HG02759 (cell line): ENCODE results near the gene CAMTA1.

Experiments used
- ATAC-seq: cut with Tn5 transposase; IDR thresholded peaks from one replicate; pipeline ENCODE4 v1.9.1; 2021; ENCODE audit warnings: mild to moderate bottlenecking, moderate library complexity; ENCODE audit not compliant: unreplicated experiment

The CAMTA1 gene

DNA sequence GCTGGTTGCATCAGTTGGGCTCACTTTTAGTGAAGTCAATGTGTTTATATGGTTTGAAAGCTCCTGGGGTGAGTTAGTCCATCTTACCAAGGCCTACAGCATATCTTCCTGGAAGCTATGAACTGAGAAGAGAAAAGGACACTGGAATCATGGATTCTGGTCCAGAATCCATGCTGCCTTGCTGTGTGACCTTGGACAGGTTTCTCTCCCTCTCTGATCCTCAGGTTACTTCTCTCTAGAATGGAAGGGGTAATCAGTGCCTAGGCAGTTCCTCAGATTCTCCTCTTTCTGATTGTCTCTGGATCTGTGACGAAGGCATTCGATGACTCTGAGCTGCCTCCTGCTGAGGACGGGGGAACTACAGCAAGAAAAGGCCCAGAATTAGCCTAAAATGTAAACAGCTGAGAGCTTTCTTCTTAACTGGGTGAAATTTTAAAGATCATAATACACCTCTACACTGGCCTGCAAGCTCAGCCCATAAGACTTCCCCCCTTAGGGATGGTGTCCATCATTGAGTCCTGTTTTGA lies 560.9 kb downstream of the CAMTA1 start:
- ATAC-seq = no peak

GRCh38 chr1:7346600-7347570 lies 561.6 kb downstream of the CAMTA1 start:
- no peak for ATAC-seq

DNA sequence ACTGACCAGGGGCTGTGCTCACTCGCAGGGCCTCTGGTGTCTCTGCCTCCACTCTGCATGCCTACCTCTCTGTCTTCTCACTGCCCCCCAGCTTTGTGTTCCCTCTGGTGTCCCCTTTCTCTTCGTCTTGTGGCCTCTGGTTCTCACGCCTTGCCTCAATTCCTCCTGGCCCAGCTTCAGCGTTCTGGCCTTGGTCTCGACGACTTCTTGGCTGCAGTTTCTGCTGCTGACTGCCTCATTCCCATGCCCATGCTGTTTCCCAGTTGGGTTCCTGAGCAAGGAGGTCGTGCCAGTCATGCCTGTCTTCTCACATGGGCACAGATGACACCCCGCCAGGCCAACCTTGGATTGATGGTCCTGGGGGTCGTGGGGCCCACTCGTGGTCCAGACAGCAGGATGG lies 562.8 kb downstream of the CAMTA1 start:
- ATAC-seq = no peak

- no peak for ATAC-seq
Observed at GRCh38 chr1:7348580-7348979, 563.3 kb downstream of the CAMTA1 start.

- no peak for ATAC-seq
Observed at GRCh38 chr1:7350804-7351203, 565.5 kb downstream of the CAMTA1 start.

DNA sequence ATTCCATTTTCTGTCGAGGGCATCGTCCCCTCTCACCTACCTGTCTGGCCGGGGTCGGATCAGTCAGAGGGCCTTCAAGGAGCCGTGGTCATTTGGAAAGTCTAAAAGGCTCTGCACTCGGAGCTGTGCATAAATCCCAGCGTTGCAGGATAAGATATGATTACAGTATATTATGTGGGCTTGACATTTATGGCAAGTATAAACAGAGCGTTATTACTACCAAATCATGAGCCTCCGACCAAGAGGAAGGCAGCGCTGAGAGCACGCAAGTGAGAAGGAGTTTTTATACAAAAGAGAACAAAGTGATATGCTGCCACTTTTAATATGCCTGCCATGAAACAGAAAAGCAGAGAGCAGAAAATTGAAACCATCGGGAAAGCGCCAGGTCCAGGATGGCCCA lies 566.4 kb downstream of the CAMTA1 start:
- no peak for ATAC-seq

DNA sequence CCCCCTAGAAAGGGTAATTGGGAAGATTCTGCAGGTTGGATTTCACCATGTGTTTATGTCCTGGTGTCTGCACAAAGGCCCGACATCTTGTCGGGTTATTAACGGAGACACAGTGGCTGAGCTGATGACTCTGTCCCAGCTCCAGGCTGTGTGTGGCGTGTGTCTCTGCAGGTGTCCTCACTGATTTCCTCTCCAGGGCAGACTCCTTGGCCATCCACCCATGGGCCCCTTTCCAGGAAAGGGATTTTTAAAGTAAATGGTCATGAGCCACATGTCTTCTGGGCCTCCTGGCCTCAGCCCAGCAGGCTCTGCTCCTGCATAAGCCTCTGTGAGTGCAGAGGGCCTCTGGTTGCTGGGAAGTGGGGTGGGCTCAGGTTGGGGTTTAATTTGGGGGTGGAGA lies 567.1 kb downstream of the CAMTA1 start:
- ATAC-seq = no peak

GRCh38 chr1:7352974-7353373 lies 567.7 kb downstream of the CAMTA1 start:
- ATAC-seq = no peak

- ATAC-seq = no peak
Observed at GRCh38 chr1:7355646-7356045, 570.4 kb downstream of the CAMTA1 start.

GRCh38 chr1:7356079-7356478 lies 570.8 kb downstream of the CAMTA1 start:
- no peak for ATAC-seq

- ATAC-seq = no peak
Observed at GRCh38 chr1:7358425-7358824, 573.2 kb downstream of the CAMTA1 start.

- no peak for ATAC-seq
Observed at GRCh38 chr1:7360526-7360925, 575.3 kb downstream of the CAMTA1 start.

DNA sequence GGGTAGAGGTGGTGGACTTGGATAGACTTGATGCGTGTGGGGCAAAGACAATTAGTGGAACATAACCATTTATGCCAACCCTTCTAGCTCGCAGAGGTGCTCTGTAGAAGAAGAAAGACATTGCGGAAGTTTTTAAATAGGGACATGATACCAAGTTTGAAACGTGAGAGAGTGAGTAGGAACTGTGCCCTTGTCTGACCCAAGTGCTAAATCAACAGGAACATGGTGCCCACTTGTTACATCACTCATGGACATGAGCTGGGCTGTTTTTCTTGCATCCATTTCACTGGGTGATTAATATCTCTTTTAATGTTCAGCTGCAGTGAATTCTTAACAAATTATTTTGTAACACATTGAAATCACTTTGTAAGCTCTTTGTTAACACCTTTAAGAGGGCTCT lies 577.7 kb downstream of the CAMTA1 start:
- ATAC-seq = no peak

DNA sequence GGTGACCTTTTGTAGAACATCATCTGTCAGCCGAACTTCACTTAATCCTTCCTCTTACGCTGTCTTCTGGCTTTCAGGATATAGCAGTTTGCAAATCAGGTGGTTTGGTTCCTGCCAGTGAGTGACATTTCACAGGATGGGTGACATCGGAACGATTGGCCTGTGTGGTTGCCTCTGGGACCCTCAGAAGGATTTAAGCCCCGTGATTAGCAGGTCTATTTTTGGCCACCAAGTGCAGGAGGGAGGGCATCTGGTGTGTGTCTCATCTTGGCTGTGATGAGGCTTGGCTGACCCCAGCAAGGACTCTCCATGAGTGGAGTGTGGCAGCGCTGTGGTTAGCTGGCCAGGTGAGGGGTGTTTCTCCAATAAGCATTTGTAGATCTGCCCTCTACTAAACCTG lies 578.2 kb downstream of the CAMTA1 start:
- ATAC-seq = no peak

GRCh38 chr1:7365706-7366105 lies 580.5 kb downstream of the CAMTA1 start:
- no peak for ATAC-seq

- ATAC-seq = no peak
Observed at GRCh38 chr1:7366286-7366954, 581.2 kb downstream of the CAMTA1 start.

DNA sequence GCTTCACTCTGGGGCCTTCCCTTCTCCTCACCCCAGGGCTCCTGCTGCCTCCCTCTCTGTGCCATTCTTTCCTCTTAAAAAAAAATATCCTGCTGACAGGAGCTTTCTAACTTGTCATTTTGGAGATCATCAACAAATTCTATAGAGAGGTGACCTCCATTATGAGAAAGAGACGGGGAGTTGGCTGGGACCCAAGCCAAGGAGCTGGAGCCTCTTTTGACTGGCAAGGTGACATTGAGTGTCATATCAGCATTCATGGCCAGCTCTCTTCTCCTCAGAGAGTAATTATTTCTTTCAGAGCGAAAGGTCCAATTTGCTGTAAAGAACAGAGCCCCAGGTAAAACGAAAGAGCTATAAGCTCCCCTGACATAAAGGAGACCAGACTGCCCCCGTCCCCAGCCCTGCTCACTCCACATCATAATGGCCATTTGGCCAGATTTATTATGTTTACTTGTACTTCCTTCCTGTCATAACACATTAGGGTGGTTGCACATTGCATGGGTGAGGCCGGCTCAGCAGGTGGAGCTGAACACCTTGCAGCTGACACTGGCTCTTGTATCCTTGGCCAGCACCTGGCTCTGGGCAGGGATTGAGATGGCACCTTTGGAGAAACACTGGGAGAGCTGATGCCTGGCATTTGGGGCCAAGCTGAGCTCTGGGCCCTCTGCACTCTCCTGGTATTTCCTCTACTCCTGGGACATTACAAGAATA lies 581.9 kb downstream of the CAMTA1 start:
- ATAC-seq = no peak

DNA sequence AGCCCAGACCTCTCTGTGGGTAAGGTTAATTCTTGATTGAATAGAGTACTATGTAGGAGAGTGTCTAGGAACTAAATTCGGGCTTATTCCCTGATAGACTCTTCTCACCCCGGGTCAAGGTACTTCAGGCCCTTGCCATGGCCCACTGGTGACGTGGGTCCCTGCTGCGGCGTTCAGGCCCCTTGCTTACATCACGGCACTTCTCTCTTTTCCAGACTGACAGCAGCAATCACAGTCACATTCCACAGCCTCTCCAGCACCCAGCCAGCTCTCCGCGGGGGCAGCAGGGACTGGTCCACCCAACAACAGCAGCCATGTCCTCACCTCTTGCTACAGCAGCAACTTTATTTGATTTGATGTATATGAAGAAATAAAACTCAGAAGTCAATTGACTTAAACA lies 584.6 kb downstream of the CAMTA1 start:
- ATAC-seq = no peak

DNA sequence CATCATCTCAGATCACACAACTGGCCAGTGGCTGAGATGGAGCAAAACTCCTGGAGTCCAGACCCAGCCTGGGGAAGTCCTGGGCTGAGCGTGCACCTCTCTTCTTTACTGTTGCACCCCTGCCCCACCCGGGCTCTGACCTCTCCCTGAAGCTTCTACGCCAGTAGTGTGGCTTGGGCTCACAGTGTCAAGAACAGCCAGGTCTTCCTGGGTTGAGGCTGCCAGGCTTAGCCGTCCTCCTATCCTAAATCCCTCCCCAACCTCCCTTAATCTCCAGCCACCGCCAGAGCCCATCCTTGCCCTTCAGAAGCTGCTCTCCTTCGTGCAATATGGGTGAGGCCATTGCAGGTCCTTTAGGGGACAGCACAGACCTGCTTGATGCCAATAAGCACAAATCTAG lies 586.7 kb downstream of the CAMTA1 start:
- no peak for ATAC-seq

DNA sequence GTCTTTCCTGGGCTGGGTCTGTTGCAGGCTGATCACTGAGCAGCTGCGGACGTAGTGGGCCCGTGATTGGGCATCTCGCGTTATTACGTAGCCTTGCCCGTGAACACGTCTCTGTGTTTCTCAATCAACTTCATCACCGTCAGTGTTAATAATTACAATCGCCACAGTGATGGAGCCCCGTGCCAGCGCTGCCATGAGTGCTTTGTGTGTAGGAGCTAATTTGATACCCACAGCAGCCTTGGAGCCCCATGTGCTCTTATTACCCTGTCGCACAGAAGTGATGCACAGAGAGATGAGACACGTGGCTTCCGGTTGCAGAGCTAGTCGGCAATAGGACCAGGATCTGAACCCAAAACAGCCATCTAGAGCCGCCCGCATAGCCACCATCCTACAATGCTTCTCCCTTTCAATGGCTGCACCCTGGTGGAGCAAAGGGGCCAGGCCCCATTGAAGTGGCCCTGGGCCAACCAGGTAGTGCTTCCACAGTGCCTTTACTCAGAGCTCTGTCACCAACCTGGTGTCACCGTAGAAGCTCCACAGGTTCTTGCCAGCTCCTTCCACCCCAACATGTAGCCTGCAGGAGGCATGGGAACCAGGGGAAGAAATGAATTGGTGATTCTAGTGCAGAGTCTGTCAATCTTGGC lies 587.3 kb downstream of the CAMTA1 start:
- no peak for ATAC-seq

- ATAC-seq = no peak
Observed at GRCh38 chr1:7373251-7373650, 588.0 kb downstream of the CAMTA1 start.
